B cell (primary cell): ENCODE data around the gene CERK. TPM values are rescaled to one million over a fixed set of nuclear protein-coding genes. Genes with fewer than 3 reads are reported as not detected.

Experiments
- ATAC-seq: fragments of 200-7000 bp; cut with Tn5 transposase; one replicate; pipeline ENCODE4 v1.10.0; 2021; ENCODE audit warnings: low read depth, mild to moderate bottlenecking, moderate number of reproducible peaks, moderate library complexity
- CTCF ChIA-PET: fragments of 350-600 bp; sonication (Branson Sonifier 250); formaldehyde crosslinking; loops from one replicate; lab custom pipeline; 2021; ENCODE audit warnings: antibody characterized with exemption, inconsistent platforms; lab: Charles Lee
- POLR2A ChIA-PET: fragments of 350-600 bp; sonication (Branson Sonifier 250); formaldehyde crosslinking; loops from one replicate; lab custom pipeline; 2021; ENCODE audit warnings: antibody characterized with exemption; lab: Charles Lee
- DNase-seq: peaks from one replicate; pipeline ENCODE4 v3.0.0; 2013
- H2AFZ ChIP-seq: 2 replicates; pipeline ENCODE4 v1.6.1; 2012; ENCODE audit warnings: mild to moderate bottlenecking, low read depth, low read length; ENCODE audit not compliant: insufficient read depth, poor library complexity, severe bottlenecking
- H3K27ac ChIP-seq, 2 donors: 1 replicate in 1 of 2; 2 replicates in 1 of 2; pipeline ENCODE4 v1.5.1; 2012 to 2013; ENCODE audit warnings: low read length in 2 of 2, mild to moderate bottlenecking in 2 of 2, moderate library complexity in 1 of 2
- H3K27me3 ChIP-seq, 4 experiments: fragments of 200-600 bp in 1 of 4; sonication (generic) in 1 of 4; replicated peaks in 1 of 4; 1 replicate in 2 of 4; 2 replicates in 2 of 4; pipeline versions ENCODE4 v1.6.1 to v1.7.0; 2013 to 2016; ENCODE audit warnings: low read length in 3 of 4, mild to moderate bottlenecking in 2 of 4, mixed read lengths in 1 of 4, moderate library complexity in 1 of 4; ENCODE audit not compliant: insufficient read depth in 4 of 4, control insufficient read depth in 3 of 4; ENCODE audit errors: control extremely low read depth in 1 of 4
- H3K36me3 ChIP-seq, 2 experiments: replicated peaks in 1 of 2; 1 replicate in 1 of 2; 2 replicates in 1 of 2; pipeline versions ENCODE4 v1.6.1 to v1.7.1; 2013; ENCODE audit warnings: low read length in 1 of 2; ENCODE audit not compliant: insufficient read depth in 2 of 2, control insufficient read depth in 1 of 2; ENCODE audit errors: control extremely low read depth in 1 of 2, extremely low read depth in 1 of 2
- H3K4me1 ChIP-seq, 2 donors: fragments of 200-600 bp in 1 of 2; sonication (generic) in 1 of 2; 1 replicate in 1 of 2; 2 replicates in 1 of 2; pipeline versions ENCODE4 v1.5.1 to v1.6.1; 2013 to 2017; ENCODE audit warnings: low read length in 2 of 2; ENCODE audit not compliant: control insufficient read depth in 2 of 2, insufficient read depth in 2 of 2
- H3K4me2 ChIP-seq: replicated peaks from 2 replicates; pipeline ENCODE3; 2012; ENCODE audit warnings: mild to moderate bottlenecking, low read depth, low read length; ENCODE audit not compliant: poor library complexity, severe bottlenecking
- H3K4me3 ChIP-seq, 5 experiments: fragments of 200-600 bp in 1 of 5; sonication (generic) in 1 of 5; 1 replicate in 3 of 5; 2 replicates in 2 of 5; pipeline versions ENCODE4 v1.5.1 to v1.7.0; 2011 to 2016; ENCODE audit warnings: low read length in 4 of 5, mild to moderate bottlenecking in 4 of 5, low read depth in 2 of 5, control low read depth in 1 of 5, moderate library complexity in 1 of 5; ENCODE audit not compliant: insufficient read depth in 1 of 5; ENCODE audit errors: control extremely low read depth in 1 of 5, extremely low read depth in 1 of 5
- H3K79me2 ChIP-seq: fragments of 200-600 bp; sonication (generic); one replicate; pipeline ENCODE4 v1.6.0; 2016; ENCODE audit warnings: low read length; ENCODE audit not compliant: control insufficient read depth, insufficient read depth
- H3K9ac ChIP-seq: fragments of 200-600 bp; sonication (generic); 2 replicates; pipeline ENCODE4 v1.6.1; 2017; ENCODE audit warnings: mild to moderate bottlenecking, low read length, moderate library complexity
- H3K9me3 ChIP-seq, 3 donors: one replicate each; pipeline versions ENCODE4 v1.6.1 to v1.7.1; 2013; ENCODE audit warnings: low read length in 2 of 3; ENCODE audit not compliant: control insufficient read depth in 2 of 3, insufficient read depth in 1 of 3; ENCODE audit errors: control extremely low read depth in 1 of 3
- H4K20me1 ChIP-seq: 2 replicates; pipeline ENCODE4 v1.6.0; 2012; ENCODE audit warnings: mild to moderate bottlenecking, low read length; ENCODE audit not compliant: insufficient read depth, control insufficient read depth, poor library complexity, severe bottlenecking
- H3K27ac Mint-ChIP-seq: one replicate; pipeline ENCODE4 v1.8.0; 2021; ENCODE audit warnings: mixed read lengths
- H3K27me3 Mint-ChIP-seq: one replicate; pipeline ENCODE4 v1.8.0; 2021; ENCODE audit warnings: mixed read lengths
- H3K4me1 Mint-ChIP-seq: one replicate; pipeline ENCODE4 v1.8.0; 2021; ENCODE audit warnings: mixed read lengths
- H3K4me3 Mint-ChIP-seq: one replicate; pipeline ENCODE4 v1.8.0; 2021; ENCODE audit warnings: mixed read lengths
- H3K9me3 Mint-ChIP-seq: one replicate; pipeline ENCODE4 v1.8.0; 2022; ENCODE audit warnings: mixed read lengths; ENCODE audit not compliant: insufficient read depth
- EZH2 ChIP-seq: IDR thresholded peaks from 2 replicates; pipeline ENCODE4 v1.6.1; 2012; ENCODE audit warnings: borderline replicate concordance, low read depth, mild to moderate bottlenecking, moderate library complexity, low read length; ENCODE audit not compliant: insufficient read depth, poor library complexity, severe bottlenecking
- WGBS: methylation state at CpG from one replicate; pipeline ENCODE4 v1.1.5; 2013; ENCODE audit warnings: missing lambda C conversion rate; ENCODE audit not compliant: insufficient coverage; 5-methylcytosine and 5-hydroxymethylcytosine counted together
- intact Hi-C: fragments of 100-400 bp; cut with micrococcal nuclease; formaldehyde crosslinking; loops from one replicate; pipeline ENCODE4 v1.10.0; 2022
- polyA plus RNA-seq: library from polyadenylated mRNA; depleted of rRNA; stranded (reverse); fragments of >200 nt; gene quantifications from 2 replicates; pipeline ENCODE4 v1.2.3, GENCODE V29; 2012
- total RNA-seq, 2 donors: library from RNA; stranded (reverse); fragments of 120-200 nt in 1 of 2; gene quantifications; 1 replicate in 1 of 2; 2 replicates in 1 of 2; pipeline versions ENCODE4 v1.2.3 to v1.2.4, GENCODE V29; 2013 to 2022
- TF ChIP-seq, protein P1 (sequence below): fragments of 200-600 bp; IDR thresholded peaks from one replicate; pipeline ENCODE4 v1.8.0; 2022; ENCODE audit warnings: antibody characterized with exemption, mild to moderate bottlenecking

CERK gene
- total and polyA plus RNA-seq, 2 donors (not counting 1 experiment from before 2014, with no cell fraction given): 23.2 to 48.3 TPM

DNA sequence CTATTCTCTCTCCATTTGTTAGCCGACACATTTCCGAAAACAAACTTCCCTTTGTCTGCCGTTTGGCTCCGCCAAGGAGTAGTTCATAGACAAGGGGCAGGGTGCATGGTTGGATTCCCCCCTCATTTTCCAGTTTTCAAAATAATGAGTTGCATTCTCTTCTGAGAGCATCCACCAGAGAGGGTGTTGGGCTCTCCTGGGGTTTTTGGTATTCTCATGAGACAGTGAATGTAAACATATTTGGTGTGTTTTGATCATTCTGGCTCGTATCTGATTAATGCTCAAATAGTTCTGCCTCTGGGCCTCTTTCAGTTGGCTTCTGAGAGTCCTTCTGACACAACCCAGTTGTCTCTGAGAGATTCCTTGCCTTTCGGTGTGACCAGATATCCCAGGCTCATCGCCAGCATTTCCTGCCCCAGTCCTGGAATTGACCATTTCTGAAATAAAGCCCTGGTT is 96.2 kb downstream of the CERK start:
- CTCF ChIA-PET: no interaction called here
- Mint-ChIP-seq H3K9me3 (no peaks in the 10 kb centered on the region), H3K27me3 (no peaks in the 10 kb centered on the region)

GRCh38 chr22:46640293-46641055 is 97.6 kb downstream of the CERK start:
- Histone ChIP-seq H3K4me1 (no peaks in the 10 kb centered on the region), H4K20me1 (peaks cover 68% of the 10 kb centered on the region), H2AFZ (no peak overlapping the region), H3K27me3 (no peaks in the 10 kb centered on the region), H3K4me2 (no peak overlapping the region), H3K79me2 (peaks cover 51% of the 10 kb centered on the region), H3K9ac (no peak overlapping the region), H3K4me3 (no peak overlapping the region), H3K27ac (no peak overlapping the region), H3K36me3 (peaks cover 0 to 16% of the 10 kb centered on the region in 2 experiments), H3K9me3 (no peaks in the 10 kb centered on the region)
- no peaks in the 10 kb centered on the region for H3K27me3 Mint-ChIP-seq
- H3K9me3 Mint-ChIP-seq: no peaks in the 10 kb centered on the region
- 93% methylated on average over 8 of the region's 24 CpGs for WGBS
- no peak overlapping the region for H3K27ac Mint-ChIP-seq
- POLR2A ChIA-PET: no interaction called here
- H3K4me1 Mint-ChIP-seq: peaks cover 17% of the 10 kb centered on the region
- no peak overlapping the region for H3K4me3 Mint-ChIP-seq
- intact Hi-C loops: no loop called here
- DNase-seq (no peak), ATAC-seq (no peak)
- CTCF ChIA-PET: interaction anchor here (0.8 to 1.1 kb wide), 2 partner anchors 70 to 77 kb away, joined by 3 to 5 read pairs; no protein-coding TSS in a partner anchor
- TF ChIP-seq, protein P1, sequence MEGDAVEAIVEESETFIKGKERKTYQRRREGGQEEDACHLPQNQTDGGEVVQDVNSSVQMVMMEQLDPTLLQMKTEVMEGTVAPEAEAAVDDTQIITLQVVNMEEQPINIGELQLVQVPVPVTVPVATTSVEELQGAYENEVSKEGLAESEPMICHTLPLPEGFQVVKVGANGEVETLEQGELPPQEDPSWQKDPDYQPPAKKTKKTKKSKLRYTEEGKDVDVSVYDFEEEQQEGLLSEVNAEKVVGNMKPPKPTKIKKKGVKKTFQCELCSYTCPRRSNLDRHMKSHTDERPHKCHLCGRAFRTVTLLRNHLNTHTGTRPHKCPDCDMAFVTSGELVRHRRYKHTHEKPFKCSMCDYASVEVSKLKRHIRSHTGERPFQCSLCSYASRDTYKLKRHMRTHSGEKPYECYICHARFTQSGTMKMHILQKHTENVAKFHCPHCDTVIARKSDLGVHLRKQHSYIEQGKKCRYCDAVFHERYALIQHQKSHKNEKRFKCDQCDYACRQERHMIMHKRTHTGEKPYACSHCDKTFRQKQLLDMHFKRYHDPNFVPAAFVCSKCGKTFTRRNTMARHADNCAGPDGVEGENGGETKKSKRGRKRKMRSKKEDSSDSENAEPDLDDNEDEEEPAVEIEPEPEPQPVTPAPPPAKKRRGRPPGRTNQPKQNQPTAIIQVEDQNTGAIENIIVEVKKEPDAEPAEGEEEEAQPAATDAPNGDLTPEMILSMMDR: no peak
- no peak for TF ChIP-seq EZH2

More for the DNA sequence above, 96.2 kb downstream of the CERK start:
- H3K36me3 ChIP-seq: peaks cover 0 to 16% of the 10 kb centered on the region in 2 experiments
- H3K27ac Mint-ChIP-seq: no peak overlapping the region
- H3K9ac ChIP-seq: no peak overlapping the region
- H3K4me1 ChIP-seq: no peaks in the 10 kb centered on the region
- POLR2A ChIA-PET: no interaction called here
- 67% methylated on average over 3 of the region's 7 CpGs for WGBS
- no peak overlapping the region for H3K4me3 Mint-ChIP-seq
- TF ChIP-seq, protein P1: no peak
- no peak for TF ChIP-seq EZH2
- H3K4me2 ChIP-seq: no peak overlapping the region
- no peak overlapping the region for H2AFZ ChIP-seq
- no peak for ATAC-seq
- no peak overlapping the region for H3K27ac ChIP-seq
- no peaks in the 10 kb centered on the region for H3K9me3 ChIP-seq
- H4K20me1 ChIP-seq: peaks cover 74% of the 10 kb centered on the region
- peaks cover 19% of the 10 kb centered on the region for H3K4me1 Mint-ChIP-seq
- no peaks in the 10 kb centered on the region for H3K27me3 ChIP-seq
- no peak for DNase-seq
- no peak overlapping the region for H3K4me3 ChIP-seq
- peaks cover 62% of the 10 kb centered on the region for H3K79me2 ChIP-seq
- intact Hi-C loops: no loop called here
